HepG2 (cell line): ENCODE data around the gene IRF4. TPM values are rescaled to one million over a fixed set of nuclear protein-coding genes. Genes with fewer than 3 reads are reported as not detected.
A peak's percentile ranks its signal among the peaks of the same experiment; 100 is the strongest.

ENCODE experiments used
- ATAC-seq: fragments of 200-7000 bp; cut with Tn5 transposase; 3 replicates; pipeline ENCODE4 v1.9.1; 2020; ENCODE audit warnings: mild to moderate bottlenecking, moderate library complexity
- BruUV-seq: library from RNA; stranded (reverse); fragments of 400-500 nt; replicated peaks from 2 replicates; lab custom pipeline; 2021; lab: Mats Ljungman, UMichigan
- CTCF ChIA-PET: fragments of 300-600 bp; formaldehyde crosslinking; extraction: SDS; loops from one replicate; lab custom pipeline; 2021; ENCODE audit warnings: low total read pairs, inconsistent platforms, low intra/inter-chr PET ratio; lab: Yijun Ruan, JAX
- POLR2A ChIA-PET: fragments of 350-600 bp; sonication (Branson Sonifier 250); formaldehyde crosslinking; loops from one replicate; lab custom pipeline; 2020; ENCODE audit warnings: antibody characterized with exemption, inconsistent platforms; lab: Yijun Ruan, JAX
- DNase-seq: peaks from one replicate; pipeline ENCODE4 v3.0.0-alpha.2; 2015; ENCODE audit warnings: low spot score
- FAIRE-seq: peaks from 3 replicates; lab custom pipeline; 2011; peaks lifted over from hg19 to GRCh38; lab: Jason Lieb, UNC
- H2AFZ ChIP-seq: one replicate; pipeline ENCODE4 v1.6.1; 2011; ENCODE audit warnings: low read length, inconsistent platforms
- H3K27ac ChIP-seq: fragments of 300-600 bp; 3 replicates; pipeline ENCODE4 v1.8.0; 2011; ENCODE audit warnings: mixed run types, mild to moderate bottlenecking, mixed read lengths, low read length, inconsistent platforms; ENCODE audit not compliant: insufficient read depth; ENCODE audit errors: extremely low read length
- H3K27me3 ChIP-seq, 2 experiments: fragments of 200-600 bp in 1 of 2; 2 replicates in 1 of 2; 3 replicates in 1 of 2; pipeline versions ENCODE4 v1.6.0 to v1.8.0; 2011; ENCODE audit warnings: low read length in 2 of 2, mild to moderate bottlenecking in 2 of 2, moderate library complexity in 2 of 2, inconsistent platforms in 1 of 2; ENCODE audit not compliant: insufficient read depth in 2 of 2, control insufficient read depth in 1 of 2
- H3K36me3 ChIP-seq, 2 experiments: fragments of 200-600 bp in 1 of 2; replicated peaks in 1 of 2; 2 replicates in 1 of 2; 3 replicates in 1 of 2; pipeline versions ENCODE4 v1.5.1 to v1.8.0; 2011; ENCODE audit warnings: low read length in 2 of 2, inconsistent platforms in 1 of 2; ENCODE audit not compliant: insufficient read depth in 2 of 2, control insufficient read depth in 1 of 2
- H3K4me1 ChIP-seq: 2 replicates; pipeline ENCODE4 v1.5.1; 2012; ENCODE audit warnings: low read length, inconsistent platforms; ENCODE audit not compliant: insufficient read depth
- H3K4me2 ChIP-seq: 2 replicates; pipeline ENCODE4 v1.6.0; 2011; ENCODE audit warnings: low read depth, low read length, inconsistent platforms
- H3K4me3 ChIP-seq, 3 experiments: fragments of 200-600 bp in 1 of 3; sonication (generic), shearing (Covaris generic) in 1 of 3; replicated peaks in 1 of 3; 2 replicates each; pipeline ENCODE4 v1.5.1; 2011 to 2016; ENCODE audit warnings: low read length in 3 of 3, inconsistent platforms in 2 of 3, low read depth in 2 of 3, mild to moderate bottlenecking in 2 of 3, control low read depth in 1 of 3, mixed read lengths in 1 of 3; ENCODE audit not compliant: insufficient read depth in 1 of 3
- H3K79me2 ChIP-seq: one replicate; pipeline ENCODE4 v1.6.1; 2011; ENCODE audit warnings: low read length, inconsistent platforms; ENCODE audit not compliant: insufficient read depth
- H3K9ac ChIP-seq: 2 replicates; pipeline ENCODE4 v1.6.0; 2011; ENCODE audit warnings: mild to moderate bottlenecking, low read depth, low read length, inconsistent platforms; ENCODE audit not compliant: insufficient read depth
- H3K9me3 ChIP-seq: 2 replicates; pipeline ENCODE4 v1.5.1; 2012; ENCODE audit warnings: mild to moderate bottlenecking, low read length
- H4K20me1 ChIP-seq: 2 replicates; pipeline ENCODE4 v1.6.0; 2011; ENCODE audit warnings: inconsistent platforms, mild to moderate bottlenecking, low read length, moderate library complexity; ENCODE audit not compliant: insufficient read depth
- BRD4 ChIP-seq: sonication (generic); formaldehyde crosslinking; IDR thresholded peaks from 2 replicates; pipeline ENCODE4 v1.4.0; 2020; ENCODE audit warnings: missing genetic modification reagents
- HNF1B ChIP-seq: sonication (generic); formaldehyde crosslinking; IDR thresholded peaks from 2 replicates; pipeline ENCODE4 v1.5.1; 2020; ENCODE audit warnings: mild to moderate bottlenecking, moderate library complexity, missing genetic modification reagents
- MXD1 ChIP-seq: sonication (generic); formaldehyde crosslinking; IDR thresholded peaks from 2 replicates; pipeline ENCODE4 v1.4.0; 2020; ENCODE audit warnings: mild to moderate bottlenecking, missing genetic modification reagents
- SNRNP70 ChIP-seq: fragments of 200-400 bp; formaldehyde crosslinking; IDR thresholded peaks from 2 replicates; pipeline ENCODE4 v1.6.1; 2017; ENCODE audit warnings: mild to moderate bottlenecking, low read depth, low read length, moderate library complexity
- WGBS: methylation state at CpG from one replicate; pipeline ENCODE4 v1.1.6; 2017; ENCODE audit warnings: low lambda C conversion rate; 5-methylcytosine and 5-hydroxymethylcytosine counted together
- in situ Hi-C: cut with HindIII; loops from 2 replicates; pipeline ENCODE4 v1.10.0; 2017; ENCODE audit warnings: low pct_unique_long_range_greater_than_20kb; ENCODE audit not compliant: extremely low pct_ligation_motif_present
- intact Hi-C: fragments of 100-400 bp; cut with micrococcal nuclease; formaldehyde crosslinking; loops from one replicate; pipeline ENCODE4 v1.10.0; 2022; ENCODE audit not compliant: unreplicated experiment
- polyA plus RNA-seq, 8 experiments: library from polyadenylated mRNA; depleted of rRNA in 3 of 8; stranded (reverse) in 7 of 8; unstranded in 1 of 8; fragments of >200 nt; fragmentation: Illumina TruSeq in 4 of 8; extraction: Trizol in 4 of 8; gene quantifications; 2 replicates each; pipeline versions ENCODE4 v1.2.1 to v1.2.3, GENCODE V29; 2011 to 2016; ENCODE audit warnings: low read depth in 4 of 8, missing spikeins in 1 of 8, mixed read lengths in 1 of 8; ENCODE audit not compliant: insufficient read depth in 1 of 8
- total RNA-seq, 5 experiments: library from RNA; depleted of rRNA; stranded (reverse); fragments of >200 nt; fragmentation: Illumina TruSeq; extraction: Trizol; gene quantifications; 2 replicates each; pipeline ENCODE4 v1.2.3, GENCODE V29; 2016; ENCODE audit warnings: low read depth in 1 of 5
- TF ChIP-seq, protein P1 (sequence below): sonication (generic); formaldehyde crosslinking; conservative IDR thresholded peaks from 2 replicates; pipeline ENCODE4 v1.8.0; 2022; ENCODE audit warnings: mild to moderate bottlenecking, moderate library complexity, missing genetic modification reagents
- TF ChIP-seq, protein P2 (sequence below): sonication (generic); formaldehyde crosslinking; IDR thresholded peaks from 2 replicates; pipeline ENCODE4 v1.4.0; 2020; ENCODE audit warnings: mild to moderate bottlenecking, missing genetic modification reagents

Gene IRF4
- total and polyA plus RNA-seq, 2 of the 13 experiments (the other 11 are each of a cell fraction or from before 2014, with no cell fraction given) = 0.07 to 0.09 TPM

DNA sequence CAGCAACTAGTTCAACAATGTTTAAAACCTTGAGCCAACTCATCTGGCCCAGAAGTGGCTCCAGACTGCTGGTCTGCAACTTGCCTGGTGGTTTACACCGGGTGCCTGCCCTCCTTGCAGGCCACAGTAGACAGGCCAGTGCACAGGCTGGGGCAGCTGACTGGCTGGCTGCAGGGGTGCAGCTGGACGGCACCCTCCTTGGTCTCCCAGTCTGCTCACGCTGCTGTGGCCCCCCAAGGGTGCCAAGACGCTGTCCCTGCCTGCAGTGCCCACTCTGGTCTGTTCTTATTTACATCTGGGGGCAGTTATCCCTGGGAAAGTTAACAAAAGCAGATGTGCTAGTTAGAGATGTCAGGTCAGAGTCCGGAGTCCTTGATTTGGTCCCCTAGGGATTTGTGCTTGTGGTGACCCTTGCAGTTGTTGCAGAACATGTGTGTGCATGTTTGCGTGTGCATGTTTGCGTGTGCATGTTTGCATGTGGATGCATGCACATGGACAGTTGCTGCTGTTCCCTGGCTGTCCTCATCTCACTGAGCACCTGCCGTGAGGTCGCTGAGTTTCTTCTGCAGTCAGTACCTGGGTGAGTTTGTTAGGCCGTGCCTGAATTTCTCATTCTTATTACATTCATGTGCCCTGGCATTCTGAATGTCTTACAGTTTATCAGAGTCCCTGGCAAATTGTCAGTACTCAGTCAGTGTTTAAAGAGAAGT lies 48.2 kb upstream of the IRF4 start:
- Histone ChIP-seq H3K4me3 (no peak overlapping the region), H3K9me3 (no peaks in the 10 kb centered on the region), H3K9ac (no peak overlapping the region), H2AFZ (no peak overlapping the region), H3K36me3 (peaks cover 0 to 1% of the 10 kb centered on the region in 2 experiments; a peak in 1 of 5 replicates), H3K27ac (no peak overlapping the region), H3K79me2 (no peaks in the 10 kb centered on the region), H3K4me1 (peaks cover 9% of the 10 kb centered on the region), H3K4me2 (no peak overlapping the region), H4K20me1 (no peaks in the 10 kb centered on the region), H3K27me3 (no peaks in the 10 kb centered on the region)
- no peak for FAIRE-seq
- no TSS peak for BruUV-seq
- ChIA-PET CTCF (no interaction called here), POLR2A (no interaction called here)
- in situ Hi-C loops = no loop called here
- intact Hi-C loops = no loop called here
- DNase-seq = no peak
- WGBS = 68% methylated on average over 10 of the region's 10 CpGs
- ATAC-seq = peak; percentile 11; the same call in 1 of the 3 replicates
- TF ChIP-seq, protein P1, sequence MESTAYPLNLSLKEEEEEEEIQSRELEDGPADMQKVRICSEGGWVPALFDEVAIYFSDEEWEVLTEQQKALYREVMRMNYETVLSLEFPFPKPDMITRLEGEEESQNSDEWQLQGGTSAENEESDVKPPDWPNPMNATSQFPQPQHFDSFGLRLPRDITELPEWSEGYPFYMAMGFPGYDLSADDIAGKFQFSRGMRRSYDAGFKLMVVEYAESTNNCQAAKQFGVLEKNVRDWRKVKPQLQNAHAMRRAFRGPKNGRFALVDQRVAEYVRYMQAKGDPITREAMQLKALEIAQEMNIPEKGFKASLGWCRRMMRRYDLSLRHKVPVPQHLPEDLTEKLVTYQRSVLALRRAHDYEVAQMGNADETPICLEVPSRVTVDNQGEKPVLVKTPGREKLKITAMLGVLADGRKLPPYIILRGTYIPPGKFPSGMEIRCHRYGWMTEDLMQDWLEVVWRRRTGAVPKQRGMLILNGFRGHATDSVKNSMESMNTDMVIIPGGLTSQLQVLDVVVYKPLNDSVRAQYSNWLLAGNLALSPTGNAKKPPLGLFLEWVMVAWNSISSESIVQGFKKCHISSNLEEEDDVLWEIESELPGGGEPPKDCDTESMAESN (CRISPR knock-in tag) = no peak
- TF ChIP-seq MXD1 (CRISPR knock-in tag) = 0 out of 2 replicates have a peak, but pooled peaks have one; percentile 24
- no peak for TF ChIP-seq SNRNP70
- TF ChIP-seq, protein P2, sequence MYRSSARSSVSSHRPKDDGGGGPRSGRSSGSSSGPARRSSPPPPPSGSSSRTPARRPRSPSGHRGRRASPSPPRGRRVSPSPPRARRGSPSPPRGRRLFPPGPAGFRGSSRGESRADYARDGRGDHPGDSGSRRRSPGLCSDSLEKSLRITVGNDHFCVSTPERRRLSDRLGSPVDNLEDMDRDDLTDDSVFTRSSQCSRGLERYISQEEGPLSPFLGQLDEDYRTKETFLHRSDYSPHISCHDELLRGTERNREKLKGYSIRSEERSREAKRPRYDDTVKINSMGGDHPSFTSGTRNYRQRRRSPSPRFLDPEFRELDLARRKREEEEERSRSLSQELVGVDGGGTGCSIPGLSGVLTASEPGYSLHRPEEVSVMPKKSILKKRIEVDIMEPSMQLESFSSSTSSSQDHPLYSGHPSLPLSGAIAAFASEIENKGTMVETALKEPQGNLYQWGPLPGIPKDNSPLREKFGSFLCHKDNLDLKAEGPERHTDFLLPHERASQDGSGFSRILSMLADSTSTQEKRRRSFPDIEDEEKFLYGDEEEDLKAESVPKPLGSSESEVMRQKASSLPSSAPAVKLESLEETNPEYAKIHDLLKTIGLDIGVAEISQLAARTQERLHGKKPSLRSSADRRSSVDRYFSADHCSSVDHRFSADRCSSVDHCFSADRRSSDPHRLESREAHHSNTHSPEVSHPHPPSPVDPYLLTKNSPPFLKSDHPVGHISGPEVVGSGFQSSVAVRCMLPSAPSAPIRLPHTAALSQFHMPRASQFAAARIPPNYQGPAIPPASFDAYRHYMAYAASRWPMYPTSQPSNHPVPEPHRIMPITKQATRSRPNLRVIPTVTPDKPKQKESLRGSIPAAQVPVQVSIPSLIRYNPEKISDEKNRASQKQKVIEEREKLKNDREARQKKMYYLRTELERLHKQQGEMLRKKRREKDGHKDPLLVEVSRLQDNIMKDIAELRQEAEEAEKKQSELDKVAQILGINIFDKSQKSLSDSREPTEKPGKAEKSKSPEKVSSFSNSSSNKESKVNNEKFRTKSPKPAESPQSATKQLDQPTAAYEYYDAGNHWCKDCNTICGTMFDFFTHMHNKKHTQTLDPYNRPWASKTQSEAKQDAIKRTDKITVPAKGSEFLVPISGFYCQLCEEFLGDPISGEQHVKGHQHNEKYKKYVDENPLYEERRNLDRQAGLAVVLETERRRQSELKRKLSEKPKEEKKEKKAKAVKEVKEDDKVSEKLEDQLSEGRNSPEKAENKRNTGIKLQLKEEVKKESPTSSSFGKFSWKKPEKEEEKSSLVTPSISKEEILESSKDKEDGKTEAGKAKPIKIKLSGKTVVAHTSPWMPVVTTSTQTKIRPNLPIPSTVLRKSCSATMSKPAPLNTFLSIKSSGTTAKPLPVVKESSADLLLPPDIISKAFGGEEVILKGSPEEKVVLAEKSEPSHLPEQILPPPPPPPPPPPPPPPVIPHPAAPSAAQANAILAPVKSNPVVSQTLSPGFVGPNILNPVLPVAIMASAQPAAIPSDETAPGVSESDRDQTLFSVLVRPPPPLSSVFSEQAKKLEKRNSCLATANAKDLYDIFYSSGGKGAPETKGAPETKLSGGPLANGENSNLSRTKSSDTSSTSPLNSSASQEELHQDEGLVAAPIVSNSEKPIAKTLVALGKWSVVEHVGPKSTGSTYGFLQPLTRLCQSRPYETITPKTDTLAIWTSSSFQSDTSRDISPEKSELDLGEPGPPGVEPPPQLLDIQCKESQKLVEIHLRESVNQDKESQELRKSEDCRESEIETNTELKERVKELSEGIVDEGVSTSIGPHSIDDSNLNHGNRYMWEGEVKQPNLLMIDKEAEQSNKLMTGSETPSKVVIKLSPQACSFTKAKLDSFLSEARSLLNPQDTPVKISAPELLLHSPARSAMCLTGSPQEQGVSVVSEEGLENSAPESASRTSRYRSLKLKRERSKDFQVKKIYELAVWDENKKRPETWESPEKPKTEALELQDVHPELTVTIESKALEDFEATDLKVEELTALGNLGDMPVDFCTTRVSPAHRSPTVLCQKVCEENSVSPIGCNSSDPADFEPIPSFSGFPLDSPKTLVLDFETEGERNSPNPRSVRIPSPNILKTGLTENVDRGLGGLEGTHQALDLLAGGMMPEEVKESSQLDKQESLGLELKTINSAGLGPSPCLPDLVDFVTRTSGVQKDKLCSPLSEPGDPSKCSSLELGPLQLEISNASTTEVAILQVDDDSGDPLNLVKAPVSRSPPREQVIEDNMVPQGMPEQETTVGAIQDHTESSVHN (CRISPR knock-in tag) = 0 out of 2 replicates have a peak, but pooled peaks have one; percentile 39
- TF ChIP-seq HNF1B = no peak
- TF ChIP-seq BRD4 = 0 out of 2 replicates have a peak, but pooled peaks have one; percentile 33
